Stimulated activated CD8-positive, alpha-beta memory T cell treated with anti-CD3 and anti-CD28 coated beads, Interleukin-7, amount 100 ng/mL, for 48 hours (primary cell): ENCODE results near the gene SLC30A10.
"Not testable (repeated sequence)": the region's sequence is repeated elsewhere in the genome, so short reads cannot be mapped to it uniquely, and the experiment has no call there.

Experiments
- DNase-seq, 2 donors: peaks; one replicate each; pipeline ENCODE4 v3.0.0-alpha.2; 2020; ENCODE audit warnings: low read depth in 1 of 2; ENCODE audit errors: extremely low read depth in 1 of 2

The SLC30A10 gene

GRCh38 chr1:219897914-219898313 is 30.4 kb downstream of the SLC30A10 start:
- DNase-seq: no peak

- DNase-seq: not testable (repeated sequence)
These were observed 36.1 kb downstream of the SLC30A10 start for GRCh38 chr1:219892271-219892670.

- DNase-seq: not testable (repeated sequence)
These were observed 36.5 kb downstream of the SLC30A10 start for GRCh38 chr1:219891846-219892245.

- not testable (repeated sequence) for DNase-seq
These were observed 39.7 kb downstream of the SLC30A10 start for GRCh38 chr1:219888667-219889066.

GRCh38 chr1:219885680-219886079 is 42.7 kb downstream of the SLC30A10 start:
- DNase-seq: no peak

GRCh38 chr1:219883400-219884332 is 44.7 kb downstream of the SLC30A10 start:
- DNase-seq: no peak

- no peak for DNase-seq
These were observed 45.6 kb downstream of the SLC30A10 start for GRCh38 chr1:219882755-219883154.

GRCh38 chr1:219882096-219882495 is 46.3 kb downstream of the SLC30A10 start:
- DNase-seq: no peak

- no peak for DNase-seq
These were observed 47.4 kb downstream of the SLC30A10 start for GRCh38 chr1:219880765-219881457.

GRCh38 chr1:219876798-219877209 is 51.6 kb downstream of the SLC30A10 start:
- DNase-seq: no peak

GRCh38 chr1:219875860-219876259 is 52.5 kb downstream of the SLC30A10 start:
- DNase-seq: no peak

GRCh38 chr1:219872538-219872937 is 55.8 kb downstream of the SLC30A10 start:
- not testable (repeated sequence) for DNase-seq

- no peak for DNase-seq
These were observed 56.8 kb downstream of the SLC30A10 start for GRCh38 chr1:219871427-219872057.

GRCh38 chr1:219868615-219869014 is 59.7 kb downstream of the SLC30A10 start:
- DNase-seq: not testable (repeated sequence)
